ENCODE measurements around the gene MLF2. TPM values are rescaled to one million over a fixed set of nuclear protein-coding genes. Genes with fewer than 3 reads are reported as not detected.

Gene MLF2
- total RNA-seq, 2 donors from 2014 or later, result 59.4 to 76.5 TPM

GRCh38 chr12:6771509-6772330 is 18.8 kb upstream of the MLF2 start:
- no peak overlapping the region for H3K4me3 ChIP-seq

GRCh38 chr12:6771091-6771495 is 18.2 kb upstream of the MLF2 start:
- no peak for TF ChIP-seq CTCF (IDR thresholded peaks at IDR 0.05)
- no peak for TF ChIP-seq POLR2A (IDR thresholded peaks at IDR 0.05)
- peak in 1 of 4 donors; percentile 58 for DNase-seq
- ATAC-seq, result no peak
- H3K9me3 ChIP-seq, result no peaks in the 10 kb centered on the region
- no peaks in the 10 kb centered on the region for H3K36me3 ChIP-seq (replicated peaks in 1 of 2; ENCODE audit: insufficient read depth in 1 of 2, low read depth in 2 of 2)
- 97 to 100% methylated on average over 1 to 4 of the region's 4 CpGs for WGBS, 2 donors
- H3K27ac ChIP-seq, result peak overlapping the region in 1 of 4 donors; percentile 34
- H3K27me3 ChIP-seq, result no peaks in the 10 kb centered on the region
- intact Hi-C loops (cut with DNase I), result no loop called here
- H3K4me3 ChIP-seq, result no peak overlapping the region
- H3K4me1 ChIP-seq, result peaks cover 16% of the 10 kb centered on the region

More at GRCh38 chr12:6771509-6772330, 18.8 kb upstream of the MLF2 start:
- TF ChIP-seq CTCF (IDR thresholded peaks at IDR 0.05), result no peak
- TF ChIP-seq POLR2A (IDR thresholded peaks at IDR 0.05), result no peak
- Histone ChIP-seq H3K27me3 (no peaks in the 10 kb centered on the region), H3K36me3 (replicated peaks in 1 of 2; ENCODE audit: insufficient read depth in 1 of 2, low read depth in 2 of 2) (no peaks in the 10 kb centered on the region), H3K4me1 (peaks cover 16% of the 10 kb centered on the region), H3K27ac (no peak overlapping the region), H3K9me3 (no peaks in the 10 kb centered on the region)
- intact Hi-C loops (cut with DNase I), result no loop called here
- DNase-seq, result no peak
- no peak for ATAC-seq
- WGBS, 2 donors, result 72 to 80% methylated on average over 12 of the region's 12 CpGs

GRCh38 chr12:6770600-6770999 is 17.7 kb upstream of the MLF2 start:
- H3K36me3 ChIP-seq (replicated peaks in 1 of 2; ENCODE audit: insufficient read depth in 1 of 2, low read depth in 2 of 2), result no peaks in the 10 kb centered on the region
- H3K27ac ChIP-seq, result peak overlapping the region in 1 of 4 donors; percentile 34
- ATAC-seq, result no peak
- TF ChIP-seq POLR2A (IDR thresholded peaks at IDR 0.05) (no peak), CTCF (IDR thresholded peaks at IDR 0.05) (no peak)
- no peak for DNase-seq
- 87 to 94% methylated on average over 10 of the region's 10 CpGs for WGBS, 2 donors
- intact Hi-C loops (cut with DNase I), result no loop called here
- H3K27me3 ChIP-seq, result no peaks in the 10 kb centered on the region
- H3K9me3 ChIP-seq, result no peaks in the 10 kb centered on the region
- peaks cover 20% of the 10 kb centered on the region for H3K4me1 ChIP-seq
- H3K4me3 ChIP-seq, result no peak overlapping the region

- DNase-seq (no peak), ATAC-seq (no peak)
- Histone ChIP-seq H3K27me3 (no peaks in the 10 kb centered on the region), H3K36me3 (replicated peaks in 1 of 2; ENCODE audit: insufficient read depth in 1 of 2, low read depth in 2 of 2) (no peaks in the 10 kb centered on the region), H3K4me1 (peaks cover 25% of the 10 kb centered on the region), H3K9me3 (no peaks in the 10 kb centered on the region), H3K27ac (no peak overlapping the region), H3K4me3 (no peak overlapping the region)
- no peak for TF ChIP-seq CTCF (IDR thresholded peaks at IDR 0.05)
- TF ChIP-seq POLR2A (IDR thresholded peaks at IDR 0.05), result no peak
- intact Hi-C loops (cut with DNase I), result no loop called here
- WGBS, 2 donors, result 88 to 90% methylated on average over 11 to 12 of the region's 12 CpGs
Observed at GRCh38 chr12:6770094-6770493, 17.2 kb upstream of the MLF2 start.

- Histone ChIP-seq H3K4me3 (no peak overlapping the region), H3K27ac (no peak overlapping the region), H3K36me3 (replicated peaks in 1 of 2; ENCODE audit: insufficient read depth in 1 of 2, low read depth in 2 of 2) (no peaks in the 10 kb centered on the region), H3K4me1 (peaks cover 29% of the 10 kb centered on the region), H3K9me3 (no peaks in the 10 kb centered on the region), H3K27me3 (no peaks in the 10 kb centered on the region)
- 76 to 80% methylated on average over 4 of the region's 4 CpGs for WGBS, 2 donors
- DNase-seq, result no peak
- ATAC-seq, result no peak
- TF ChIP-seq CTCF (IDR thresholded peaks at IDR 0.05) (no peak), POLR2A (IDR thresholded peaks at IDR 0.05) (no peak)
- intact Hi-C loops (cut with DNase I), result no loop called here
Observed at GRCh38 chr12:6769666-6770065, 16.7 kb upstream of the MLF2 start.
